22Rv1 (cell line): ENCODE data around the gene PRKCE.

Experiments used
- H3K27ac ChIP-seq: fragments of 450-650 bp; 2 replicates; pipeline ENCODE4 v1.5.1; 2017
- CTCF ChIP-seq: fragments of 450-650 bp; IDR thresholded peaks from 2 replicates; pipeline ENCODE4 v1.5.1; 2017; ENCODE audit warnings: mild to moderate bottlenecking
- ZFX ChIP-seq: fragments of 450-650 bp; IDR thresholded peaks from 2 replicates; pipeline ENCODE4 v1.6.1; 2017; ENCODE audit warnings: antibody characterized with exemption, borderline replicate concordance

Gene PRKCE

GRCh38 chr2:46119453-46119852, 468.0 kb downstream of the PRKCE start:
- TF ChIP-seq CTCF: no peak
- no peak for TF ChIP-seq ZFX
- no peak overlapping the region for H3K27ac ChIP-seq

GRCh38 chr2:46120792-46121555, 469.5 kb downstream of the PRKCE start:
- TF ChIP-seq ZFX: no peak
- TF ChIP-seq CTCF: no peak
- no peak overlapping the region for H3K27ac ChIP-seq

- no peak for TF ChIP-seq CTCF
- TF ChIP-seq ZFX: no peak
- H3K27ac ChIP-seq: no peak overlapping the region
Measured at GRCh38 chr2:46122318-46122976, 471.0 kb downstream of the PRKCE start.

- no peak for TF ChIP-seq ZFX
- TF ChIP-seq CTCF: no peak
- no peak overlapping the region for H3K27ac ChIP-seq
Measured at GRCh38 chr2:46123013-46123412, 471.5 kb downstream of the PRKCE start.

- H3K27ac ChIP-seq: no peak overlapping the region
- TF ChIP-seq CTCF: no peak
- TF ChIP-seq ZFX: no peak
Measured at GRCh38 chr2:46125798-46126197, 474.3 kb downstream of the PRKCE start.

GRCh38 chr2:46126571-46126970, 475.1 kb downstream of the PRKCE start:
- TF ChIP-seq ZFX: no peak
- no peak for TF ChIP-seq CTCF
- no peak overlapping the region for H3K27ac ChIP-seq

GRCh38 chr2:46127176-46127575, 475.7 kb downstream of the PRKCE start:
- H3K27ac ChIP-seq: no peak overlapping the region
- no peak for TF ChIP-seq ZFX
- TF ChIP-seq CTCF: no peak
